ENCODE measurements around the gene SIPA1.
A peak's percentile ranks its signal among the peaks of the same experiment; 100 is the strongest.

SIPA1 gene

GRCh38 chr11:65637794-65638419 is at the start of gene SIPA1:
Gene SIPA1, plus strand, starts transcription at chr11:65638101. Its CDS starts 2,821 bp downstream, at chr11:65640922.
- DNase-seq (ENCODE audit: low read depth in 3 of 3, low spot score in 1 of 3) = peak in 2 of 3 donors; percentile 52 to 77

GRCh38 chr11:65588199-65589054 is 49.5 kb upstream of the SIPA1 start:
- peak; percentile 48 to 56 (median 52) for DNase-seq (ENCODE audit: low read depth in 3 of 3, low spot score in 1 of 3)

- no peak for DNase-seq (ENCODE audit: low read depth in 3 of 3, low spot score in 1 of 3)
These were observed 48.3 kb upstream of the SIPA1 start for GRCh38 chr11:65589444-65590239.

GRCh38 chr11:65590240-65590738 is 47.6 kb upstream of the SIPA1 start:
- DNase-seq (ENCODE audit: low read depth in 3 of 3, low spot score in 1 of 3) = no peak

GRCh38 chr11:65591939-65592857 is 45.7 kb upstream of the SIPA1 start:
- no peak for DNase-seq (ENCODE audit: low read depth in 3 of 3, low spot score in 1 of 3)

GRCh38 chr11:65592858-65593517 is 44.9 kb upstream of the SIPA1 start:
- DNase-seq (ENCODE audit: low read depth in 3 of 3, low spot score in 1 of 3) = no peak

GRCh38 chr11:65593518-65594414 is 44.1 kb upstream of the SIPA1 start:
- DNase-seq (ENCODE audit: low read depth in 3 of 3, low spot score in 1 of 3) = no peak

GRCh38 chr11:65595131-65595530 is 42.8 kb upstream of the SIPA1 start:
- no peak for DNase-seq (ENCODE audit: low read depth in 3 of 3, low spot score in 1 of 3)

- no peak for DNase-seq (ENCODE audit: low read depth in 3 of 3, low spot score in 1 of 3)
These were observed 42.2 kb upstream of the SIPA1 start, which contains the start of gene KCNK7 for GRCh38 chr11:65595543-65596281. Gene KCNK7, minus strand, starts transcription at chr11:65595800. Its CDS starts 28 bp downstream, at chr11:65595772.

- no peak for DNase-seq (ENCODE audit: low read depth in 3 of 3, low spot score in 1 of 3)
These were observed 41.4 kb upstream of the SIPA1 start for GRCh38 chr11:65596520-65596919.

GRCh38 chr11:65598258-65598699 is 39.6 kb upstream of the SIPA1 start:
- DNase-seq (ENCODE audit: low read depth in 3 of 3, low spot score in 1 of 3) = no peak

- no peak for DNase-seq (ENCODE audit: low read depth in 3 of 3, low spot score in 1 of 3)
These were observed 38.5 kb upstream of the SIPA1 start for GRCh38 chr11:65599216-65599954.

GRCh38 chr11:65599955-65600246 is 38.0 kb upstream of the SIPA1 start:
- no peak for DNase-seq (ENCODE audit: low read depth in 3 of 3, low spot score in 1 of 3)

- no peak for DNase-seq (ENCODE audit: low read depth in 3 of 3, low spot score in 1 of 3)
These were observed 33.6 kb upstream of the SIPA1 start for GRCh38 chr11:65604258-65604657.

- DNase-seq (ENCODE audit: low read depth in 3 of 3, low spot score in 1 of 3) = no peak
These were observed 30.9 kb upstream of the SIPA1 start for GRCh38 chr11:65606876-65607613.

GRCh38 chr11:65607614-65608426 is 30.1 kb upstream of the SIPA1 start:
- no peak for DNase-seq (ENCODE audit: low read depth in 3 of 3, low spot score in 1 of 3)

Data from stimulated activated CD4-positive, alpha-beta T cell treated with anti-CD3 and anti-CD28 coated beads, TNF-alpha, amount 100 ng/mL, for 1 hour (primary cell).